Urinary bladder (tissue), 4 donors: ENCODE measurements around the gene ANTXR1. TPM values are rescaled to one million over a fixed set of nuclear protein-coding genes. Genes with fewer than 3 reads are reported as not detected.

Source experiments
- DNase-seq: peaks from one replicate; pipeline ENCODE4 v3.0.0-alpha.2; 2015; ENCODE audit errors: extremely low spot score
- H3K27ac ChIP-seq: one replicate; pipeline ENCODE4 v1.5.1; 2013; ENCODE audit warnings: low read depth, mild to moderate bottlenecking, moderate library complexity
- H3K36me3 ChIP-seq: one replicate; pipeline ENCODE4 v1.6.1; 2013; ENCODE audit warnings: mild to moderate bottlenecking, moderate library complexity; ENCODE audit not compliant: insufficient read depth
- H3K4me1 ChIP-seq: one replicate; pipeline ENCODE4 v1.6.1; 2013; ENCODE audit warnings: mild to moderate bottlenecking, moderate library complexity; ENCODE audit not compliant: insufficient read depth
- H3K4me3 ChIP-seq: one replicate; pipeline ENCODE4 v1.5.1; 2013; ENCODE audit warnings: low read depth, low read length
- WGBS: extraction: QIAGEN DNeasy Blood & Tissue Kit; methylation state at CpG from one replicate; pipeline ENCODE4 v1.1.7; 2013; 5-methylcytosine and 5-hydroxymethylcytosine counted together
- polyA plus RNA-seq: library from polyadenylated mRNA; stranded (reverse); fragments of 200-250 nt; gene quantifications from one replicate; pipeline ENCODE4 v1.2.3, GENCODE V29; 2013
- small RNA-seq: library from RNA; depleted of rRNA; stranded (forward); fragments of <200 nt; gene quantifications from one replicate; pipeline ENCODE3, GENCODE V24; 2014
- total RNA-seq: library from RNA; depleted of rRNA; stranded (reverse); fragments of >200 nt; gene quantifications from one replicate; pipeline ENCODE4 v1.2.3, GENCODE V29; 2014
- donor health status: healthy with polysubstance abuse.
- donor health status: healthy.

Gene ANTXR1
- total and polyA plus RNA-seq, 2 donors: 53.0 to 138 TPM

GRCh38 chr2:69291004-69291650 is 278.1 kb downstream of the ANTXR1 start:
- Histone ChIP-seq H3K4me1 (no peaks in the 10 kb centered on the region), H3K36me3 (no peaks in the 10 kb centered on the region), H3K4me3 (no peak overlapping the region), H3K27ac (no peak overlapping the region)
- DNase-seq: no peak

DNA sequence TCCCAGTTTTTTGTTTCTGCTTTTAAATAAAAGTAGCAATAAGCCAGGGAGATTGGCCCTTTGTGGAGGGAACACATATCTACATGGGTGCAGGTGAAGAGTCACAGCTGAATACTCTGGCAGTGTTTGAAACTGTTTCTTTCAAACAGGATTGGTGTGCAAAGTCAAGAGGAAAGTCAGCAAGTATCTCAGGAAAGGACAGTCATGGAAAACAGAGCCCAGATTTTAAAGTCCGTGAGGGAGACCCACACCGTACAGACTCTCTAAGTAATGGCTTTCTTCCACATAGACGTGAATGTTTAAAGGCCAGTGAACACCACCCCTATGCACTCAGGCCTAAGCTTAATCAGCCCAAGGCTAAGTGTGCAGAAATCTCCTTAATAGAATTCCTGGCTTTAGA is 278.7 kb downstream of the ANTXR1 start:
- no peaks in the 10 kb centered on the region for H3K4me1 ChIP-seq
- 57% methylated on average over 3 of the region's 3 CpGs for WGBS
- no peak overlapping the region for H3K4me3 ChIP-seq
- no peaks in the 10 kb centered on the region for H3K36me3 ChIP-seq
- no peak for DNase-seq
- H3K27ac ChIP-seq: no peak overlapping the region

DNA sequence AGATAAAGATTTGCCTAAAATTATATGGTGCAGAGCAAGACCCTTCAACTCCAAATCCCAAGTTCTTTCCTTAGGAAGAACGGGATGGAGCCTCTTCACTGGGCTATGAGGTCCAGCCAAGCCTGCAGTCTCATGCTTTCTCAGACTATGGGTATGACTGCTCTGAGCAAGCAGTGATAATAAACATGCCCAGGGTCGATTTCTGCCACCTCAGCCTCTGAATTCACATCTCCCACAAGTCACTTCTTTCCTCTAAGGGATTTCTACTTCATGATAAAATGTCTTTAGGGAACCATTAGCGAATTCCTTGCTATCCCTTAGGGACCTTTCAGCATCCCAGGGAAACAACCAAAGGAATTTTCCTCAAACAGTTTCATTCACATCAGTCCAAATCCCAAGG is 279.3 kb downstream of the ANTXR1 start:
- WGBS: 62% methylated on average over 3 of the region's 3 CpGs
- Histone ChIP-seq H3K36me3 (no peaks in the 10 kb centered on the region), H3K27ac (no peak overlapping the region), H3K4me3 (no peak overlapping the region), H3K4me1 (no peaks in the 10 kb centered on the region)
- no peak for DNase-seq

- H3K36me3 ChIP-seq: no peaks in the 10 kb centered on the region
- H3K27ac ChIP-seq: no peak overlapping the region
- WGBS: 96% methylated on average over 3 of the region's 3 CpGs
- H3K4me3 ChIP-seq: no peak overlapping the region
- no peak for DNase-seq
- peaks cover 3% of the 10 kb centered on the region for H3K4me1 ChIP-seq
Observed at GRCh38 chr2:69296421-69296820, 283.4 kb downstream of the ANTXR1 start.

DNA sequence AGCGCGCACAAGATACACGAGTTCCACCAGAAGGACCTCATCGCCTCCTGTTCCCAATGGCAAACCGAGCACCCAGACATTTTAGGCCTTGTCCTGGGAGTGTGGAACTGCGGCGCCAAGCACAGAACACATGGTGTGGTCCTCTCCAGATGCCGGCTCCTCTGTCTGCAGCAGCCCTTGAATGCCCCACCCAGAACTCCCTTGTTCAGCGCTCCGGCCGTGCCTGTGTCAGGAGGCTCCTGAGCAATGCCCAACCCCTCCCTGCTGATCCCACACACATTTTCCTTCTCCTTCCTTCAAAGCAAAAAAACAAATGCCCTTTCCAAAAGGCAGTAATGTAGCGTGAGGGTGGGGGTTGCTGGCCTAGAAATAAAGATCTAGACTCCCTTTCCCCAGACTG is 284.2 kb downstream of the ANTXR1 start:
- Histone ChIP-seq H3K36me3 (no peaks in the 10 kb centered on the region), H3K4me1 (peaks cover 3% of the 10 kb centered on the region), H3K4me3 (no peak overlapping the region), H3K27ac (no peak overlapping the region)
- no peak for DNase-seq
- WGBS: 90% methylated on average over 12 of the region's 12 CpGs

DNA sequence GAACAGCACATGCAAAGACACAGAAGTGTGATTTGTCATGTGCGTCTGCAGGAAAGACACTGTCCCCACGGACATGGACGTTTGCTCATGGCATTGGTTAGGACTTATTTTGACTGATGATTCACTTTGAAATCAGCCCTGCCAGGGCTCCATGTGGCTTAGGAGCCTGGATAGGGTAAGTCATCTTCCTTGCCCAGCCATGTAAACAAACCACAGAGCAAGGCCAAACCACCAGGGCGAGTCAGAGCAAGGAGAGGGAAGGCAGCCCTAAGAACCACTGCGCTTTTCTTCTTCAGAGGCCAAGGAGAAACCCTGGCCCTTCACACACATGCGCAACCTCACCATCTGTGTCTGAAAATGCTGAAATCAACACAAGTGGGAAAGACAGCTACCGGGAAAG is 285.3 kb downstream of the ANTXR1 start:
- WGBS: 79% methylated on average over 7 of the region's 7 CpGs
- Histone ChIP-seq H3K27ac (no peak overlapping the region), H3K4me3 (no peak overlapping the region), H3K36me3 (no peaks in the 10 kb centered on the region), H3K4me1 (peaks cover 3% of the 10 kb centered on the region)
- DNase-seq: no peak

DNA sequence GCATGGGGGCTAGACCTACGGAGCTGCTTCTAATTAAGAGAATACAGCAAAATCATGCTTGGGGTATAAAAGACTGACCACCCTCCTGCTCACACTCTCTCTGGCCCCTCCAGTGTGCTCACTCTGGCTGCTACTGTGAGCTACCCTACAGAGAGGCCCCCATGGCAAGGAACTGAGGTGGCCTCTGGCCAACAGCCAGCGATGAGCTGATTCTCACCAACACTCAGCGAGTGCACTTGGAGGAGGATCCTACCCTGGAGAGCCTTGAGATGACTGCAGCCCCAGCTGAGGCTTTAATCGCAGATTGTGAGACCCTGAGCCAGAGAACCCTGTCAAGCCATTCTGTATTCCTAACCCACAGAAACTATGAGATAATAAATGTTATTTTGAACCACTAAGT is 285.9 kb downstream of the ANTXR1 start:
- Histone ChIP-seq H3K36me3 (no peaks in the 10 kb centered on the region), H3K4me1 (peaks cover 3% of the 10 kb centered on the region), H3K4me3 (no peak overlapping the region), H3K27ac (no peak overlapping the region)
- 46% methylated on average over 4 of the region's 4 CpGs for WGBS
- peak; percentile 26 for DNase-seq

Small RNA genes lying within 50 kb of the gene (small RNA-seq; reads per million reads assigned to genes)
- 0.59 reads per million, percentile 55 among the genes with 10 or more reads in this experiment for gene MIR3126
- not detected for gene RNA5SP96
- gene RNU6-1216P: not detected

Other genes starting within 250 kb of the ANTXR1 start
- gene BMP10, start 141.8 kb upstream of the ANTXR1 start, total RNA-seq: not detected
- gene BMP10, start 141.8 kb upstream of the ANTXR1 start, polyA plus RNA-seq: not detected
- not detected for gene GKN2, start 60.3 kb upstream of the ANTXR1 start, total RNA-seq
- gene GKN2, start 60.3 kb upstream of the ANTXR1 start, polyA plus RNA-seq: not detected
- not detected for gene GKN1, start 38.5 kb upstream of the ANTXR1 start, total RNA-seq
- 0.47 TPM for gene GKN1, start 38.5 kb upstream of the ANTXR1 start, polyA plus RNA-seq